ENCODE measurements around the gene TRPM3.

Gene TRPM3

GRCh38 chr9:70533492-70533891, 587.9 kb downstream of the TRPM3 start:
- no peak for TF ChIP-seq SUZ12 (IDR thresholded peaks at IDR 0.05; ENCODE audit: extremely low read depth, insufficient read depth, insufficient read length)
- TF ChIP-seq YY1 (IDR thresholded peaks at IDR 0.05; ENCODE audit: insufficient read depth, insufficient read length): no peak
- TF ChIP-seq ZNF274 (IDR thresholded peaks at IDR 0.05; ENCODE audit: low read depth, low read length): no peak
- Histone ChIP-seq H3K9me3 (ENCODE audit: insufficient read depth, low read length) (no peaks in the 10 kb centered on the region), H3K9ac (ENCODE audit: insufficient read length, low read depth) (no peak overlapping the region), H3K4me3 (ENCODE audit: insufficient read length, low read depth) (no peak overlapping the region), H3K36me3 (ENCODE audit: insufficient read depth, insufficient read length, low read length) (no peaks in the 10 kb centered on the region), H3K4me1 (ENCODE audit: insufficient read depth, insufficient read length) (no peaks in the 10 kb centered on the region), H3K27me3 (ENCODE audit: insufficient read depth, insufficient read length) (no peaks in the 10 kb centered on the region)
- no peak for DNase-seq (ENCODE audit: low read depth, low spot score)

GRCh38 chr9:70532716-70533115, 588.7 kb downstream of the TRPM3 start:
- no peaks in the 10 kb centered on the region for H3K36me3 ChIP-seq (ENCODE audit: insufficient read depth, insufficient read length, low read length)
- H3K27me3 ChIP-seq (ENCODE audit: insufficient read depth, insufficient read length): no peaks in the 10 kb centered on the region
- H3K4me3 ChIP-seq (ENCODE audit: insufficient read length, low read depth): no peak overlapping the region
- TF ChIP-seq ZNF274 (IDR thresholded peaks at IDR 0.05; ENCODE audit: low read depth, low read length): no peak
- TF ChIP-seq SUZ12 (IDR thresholded peaks at IDR 0.05; ENCODE audit: extremely low read depth, insufficient read depth, insufficient read length): no peak
- TF ChIP-seq YY1 (IDR thresholded peaks at IDR 0.05; ENCODE audit: insufficient read depth, insufficient read length): no peak
- H3K4me1 ChIP-seq (ENCODE audit: insufficient read depth, insufficient read length): no peaks in the 10 kb centered on the region
- no peak overlapping the region for H3K9ac ChIP-seq (ENCODE audit: insufficient read length, low read depth)
- H3K9me3 ChIP-seq (ENCODE audit: insufficient read depth, low read length): no peaks in the 10 kb centered on the region
- DNase-seq (ENCODE audit: low read depth, low spot score): no peak

GRCh38 chr9:70531311-70531710, 590.1 kb downstream of the TRPM3 start:
- Histone ChIP-seq H3K9me3 (ENCODE audit: insufficient read depth, low read length) (no peaks in the 10 kb centered on the region), H3K27me3 (ENCODE audit: insufficient read depth, insufficient read length) (no peaks in the 10 kb centered on the region), H3K9ac (ENCODE audit: insufficient read length, low read depth) (no peak overlapping the region), H3K4me1 (ENCODE audit: insufficient read depth, insufficient read length) (no peaks in the 10 kb centered on the region), H3K4me3 (ENCODE audit: insufficient read length, low read depth) (no peak overlapping the region), H3K36me3 (ENCODE audit: insufficient read depth, insufficient read length, low read length) (no peaks in the 10 kb centered on the region)
- DNase-seq (ENCODE audit: low read depth, low spot score): no peak
- TF ChIP-seq ZNF274 (IDR thresholded peaks at IDR 0.05; ENCODE audit: low read depth, low read length) (no peak), SUZ12 (IDR thresholded peaks at IDR 0.05; ENCODE audit: extremely low read depth, insufficient read depth, insufficient read length) (no peak), YY1 (IDR thresholded peaks at IDR 0.05; ENCODE audit: insufficient read depth, insufficient read length) (no peak)

GRCh38 chr9:70530716-70531115, 590.7 kb downstream of the TRPM3 start:
- TF ChIP-seq YY1 (IDR thresholded peaks at IDR 0.05; ENCODE audit: insufficient read depth, insufficient read length) (no peak), SUZ12 (IDR thresholded peaks at IDR 0.05; ENCODE audit: extremely low read depth, insufficient read depth, insufficient read length) (no peak), ZNF274 (IDR thresholded peaks at IDR 0.05; ENCODE audit: low read depth, low read length) (no peak)
- Histone ChIP-seq H3K36me3 (ENCODE audit: insufficient read depth, insufficient read length, low read length) (no peaks in the 10 kb centered on the region), H3K4me3 (ENCODE audit: insufficient read length, low read depth) (no peak overlapping the region)

GRCh38 chr9:70529833-70530232, 591.6 kb downstream of the TRPM3 start:
- Histone ChIP-seq H3K4me1 (ENCODE audit: insufficient read depth, insufficient read length) (no peaks in the 10 kb centered on the region), H3K4me3 (ENCODE audit: insufficient read length, low read depth) (no peak overlapping the region), H3K27me3 (ENCODE audit: insufficient read depth, insufficient read length) (no peaks in the 10 kb centered on the region), H3K9me3 (ENCODE audit: insufficient read depth, low read length) (peaks cover 3% of the 10 kb centered on the region; the same call in 1 of the 2 replicates), H3K9ac (ENCODE audit: insufficient read length, low read depth) (no peak overlapping the region), H3K36me3 (ENCODE audit: insufficient read depth, insufficient read length, low read length) (no peaks in the 10 kb centered on the region)
- no peak for TF ChIP-seq YY1 (IDR thresholded peaks at IDR 0.05; ENCODE audit: insufficient read depth, insufficient read length)
- no peak for TF ChIP-seq ZNF274 (IDR thresholded peaks at IDR 0.05; ENCODE audit: low read depth, low read length)
- no peak for TF ChIP-seq SUZ12 (IDR thresholded peaks at IDR 0.05; ENCODE audit: extremely low read depth, insufficient read depth, insufficient read length)
- no peak for DNase-seq (ENCODE audit: low read depth, low spot score)

More at GRCh38 chr9:70530716-70531115, 590.7 kb downstream of the TRPM3 start:
- Histone ChIP-seq H3K9ac (ENCODE audit: insufficient read length, low read depth) (no peak overlapping the region), H3K27me3 (ENCODE audit: insufficient read depth, insufficient read length) (no peaks in the 10 kb centered on the region), H3K9me3 (ENCODE audit: insufficient read depth, low read length) (no peaks in the 10 kb centered on the region), H3K4me1 (ENCODE audit: insufficient read depth, insufficient read length) (no peaks in the 10 kb centered on the region)
- DNase-seq (ENCODE audit: low read depth, low spot score): no peak

- H3K27me3 ChIP-seq (ENCODE audit: insufficient read depth, insufficient read length): no peaks in the 10 kb centered on the region
- no peak for TF ChIP-seq ZNF274 (IDR thresholded peaks at IDR 0.05; ENCODE audit: low read depth, low read length)
- no peak for TF ChIP-seq YY1 (IDR thresholded peaks at IDR 0.05; ENCODE audit: insufficient read depth, insufficient read length)
- TF ChIP-seq SUZ12 (IDR thresholded peaks at IDR 0.05; ENCODE audit: extremely low read depth, insufficient read depth, insufficient read length): no peak
- H3K9ac ChIP-seq (ENCODE audit: insufficient read length, low read depth): no peak overlapping the region
- no peaks in the 10 kb centered on the region for H3K4me1 ChIP-seq (ENCODE audit: insufficient read depth, insufficient read length)
- DNase-seq (ENCODE audit: low read depth, low spot score): no peak
- H3K36me3 ChIP-seq (ENCODE audit: insufficient read depth, insufficient read length, low read length): no peaks in the 10 kb centered on the region
- H3K9me3 ChIP-seq (ENCODE audit: insufficient read depth, low read length): peaks cover 7% of the 10 kb centered on the region
- H3K4me3 ChIP-seq (ENCODE audit: insufficient read length, low read depth): no peak overlapping the region
These were observed 592.0 kb downstream of the TRPM3 start for GRCh38 chr9:70529377-70529776.

- Histone ChIP-seq H3K9ac (ENCODE audit: insufficient read length, low read depth) (no peak overlapping the region), H3K4me3 (ENCODE audit: insufficient read length, low read depth) (no peak overlapping the region), H3K4me1 (ENCODE audit: insufficient read depth, insufficient read length) (no peaks in the 10 kb centered on the region), H3K27me3 (ENCODE audit: insufficient read depth, insufficient read length) (no peaks in the 10 kb centered on the region), H3K36me3 (ENCODE audit: insufficient read depth, insufficient read length, low read length) (no peaks in the 10 kb centered on the region), H3K9me3 (ENCODE audit: insufficient read depth, low read length) (peaks cover 10% of the 10 kb centered on the region)
- no peak for DNase-seq (ENCODE audit: low read depth, low spot score)
- no peak for TF ChIP-seq SUZ12 (IDR thresholded peaks at IDR 0.05; ENCODE audit: extremely low read depth, insufficient read depth, insufficient read length)
- no peak for TF ChIP-seq YY1 (IDR thresholded peaks at IDR 0.05; ENCODE audit: insufficient read depth, insufficient read length)
- TF ChIP-seq ZNF274 (IDR thresholded peaks at IDR 0.05; ENCODE audit: low read depth, low read length): no peak
These were observed 594.5 kb downstream of the TRPM3 start for GRCh38 chr9:70526902-70527301.

All from NT2/D1 (cell line).